K562 (cell line): Measurements from ENCODE around the gene ITPR3. TPM values are rescaled to one million over a fixed set of nuclear protein-coding genes. Genes with fewer than 3 reads are reported as not detected.

Experiments
- KLF1 ChIP-seq: fragments of 450-650 bp; IDR thresholded peaks from 2 replicates; pipeline ENCODE4 v1.6.1; 2016; ENCODE audit warnings: missing genetic modification characterization, missing compliant biosample characterization
- POLR2H ChIP-seq: IDR thresholded peaks from 2 replicates; pipeline ENCODE4 v1.6.1; 2016; ENCODE audit warnings: missing genetic modification characterization, low read depth, mild to moderate bottlenecking, control low read depth, missing compliant biosample characterization, moderate library complexity
- ZBTB40 ChIP-seq, 2 experiments: fragments of 450-650 bp in 1 of 2; sonication (generic) in 1 of 2; formaldehyde crosslinking in 1 of 2; IDR thresholded peaks; 2 replicates each; pipeline versions ENCODE4 v1.7.1 to v1.9.0; 2016 to 2022; ENCODE audit warnings: inconsistent platforms in 1 of 2, mild to moderate bottlenecking in 1 of 2, missing genetic modification reagents in 1 of 2
- ZNF696 ChIP-seq: fragments of 250-450 bp; sonication (Bioruptor Pico); conservative IDR thresholded peaks from 2 replicates; pipeline ENCODE4 v1.4.0; 2020; ENCODE audit warnings: mild to moderate bottlenecking, moderate library complexity
- ZNF76 ChIP-seq: fragments of 250-450 bp; sonication (Bioruptor Pico); IDR thresholded peaks from 2 replicates; pipeline ENCODE4 v1.4.0; 2020; ENCODE audit warnings: mild to moderate bottlenecking, moderate library complexity, borderline replicate concordance
- polyA plus RNA-seq, 8 experiments: library from polyadenylated mRNA; depleted of rRNA in 4 of 8; stranded (reverse) in 5 of 8; unstranded in 3 of 8; fragments of >200 nt; fragmentation: Nextera tagmentation in 2 of 8; fragmentation: Illumina TruSeq in 1 of 8; extraction: Ambion mirVana in 2 of 8; extraction: Trizol in 1 of 8; gene quantifications; 2 replicates each; pipeline versions ENCODE4 v1.2.1 to v1.2.3, GENCODE V29; 2011 to 2014; ENCODE audit warnings: inconsistent platforms in 1 of 8, missing spikeins in 1 of 8
- total RNA-seq, 7 experiments: library from RNA; depleted of rRNA in 6 of 7; stranded (reverse); fragments of >200 nt in 6 of 7; fragmentation: Illumina TruSeq in 2 of 7; extraction: Trizol in 2 of 7; gene quantifications; 2 replicates each; pipeline versions ENCODE4 v1.2.1 to v1.2.3, GENCODE V29; 2011 to 2021; ENCODE audit warnings: low replicate concordance in 1 of 7
- TF ChIP-seq, protein P1 (sequence below): fragments of 250-450 bp; sonication (Bioruptor Pico); IDR thresholded peaks from 2 replicates; pipeline ENCODE4 v1.5.0; 2022; ENCODE audit warnings: mild to moderate bottlenecking
- TF ChIP-seq, protein P2 (sequence below): fragments of 250-450 bp; sonication (Bioruptor Pico); IDR thresholded peaks from 2 replicates; pipeline ENCODE4 v1.9.0; 2021; ENCODE audit warnings: mild to moderate bottlenecking

The ITPR3 gene
- total and polyA plus RNA-seq, 9 of the 15 experiments (the other 6 are each of a cell fraction or from before 2014, with no cell fraction given) = 0.39 to 35.7 (median 13.2) TPM

GRCh38 chr6:33711140-33712129 lies 90.3 kb downstream of the ITPR3 start, which contains the start of gene UQCC2 (continued):
- TF ChIP-seq ZBTB40 (IDR thresholded peaks at IDR 0.05) (peak; percentile 29; the same call in 1 of the 2 replicates), ZBTB40 (CRISPR knock-in tag; IDR thresholded peaks at IDR 0.05) (no peak), KLF1 (tag) (no peak), POLR2H (peak; percentile 95), ZNF76 (CRISPR knock-in tag) (no peak), ZNF696 (CRISPR knock-in tag) (no peak)
- TF ChIP-seq, protein P1, sequence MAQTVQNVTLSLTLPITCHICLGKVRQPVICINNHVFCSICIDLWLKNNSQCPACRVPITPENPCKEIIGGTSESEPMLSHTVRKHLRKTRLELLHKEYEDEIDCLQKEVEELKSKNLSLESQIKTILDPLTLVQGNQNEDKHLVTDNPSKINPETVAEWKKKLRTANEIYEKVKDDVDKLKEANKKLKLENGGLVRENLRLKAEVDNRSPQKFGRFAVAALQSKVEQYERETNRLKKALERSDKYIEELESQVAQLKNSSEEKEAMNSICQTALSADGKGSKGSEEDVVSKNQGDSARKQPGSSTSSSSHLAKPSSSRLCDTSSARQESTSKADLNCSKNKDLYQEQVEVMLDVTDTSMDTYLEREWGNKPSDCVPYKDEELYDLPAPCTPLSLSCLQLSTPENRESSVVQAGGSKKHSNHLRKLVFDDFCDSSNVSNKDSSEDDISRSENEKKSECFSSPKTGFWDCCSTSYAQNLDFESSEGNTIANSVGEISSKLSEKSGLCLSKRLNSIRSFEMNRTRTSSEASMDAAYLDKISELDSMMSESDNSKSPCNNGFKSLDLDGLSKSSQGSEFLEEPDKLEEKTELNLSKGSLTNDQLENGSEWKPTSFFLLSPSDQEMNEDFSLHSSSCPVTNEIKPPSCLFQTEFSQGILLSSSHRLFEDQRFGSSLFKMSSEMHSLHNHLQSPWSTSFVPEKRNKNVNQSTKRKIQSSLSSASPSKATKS (CRISPR knock-in tag) = no peak
- TF ChIP-seq, protein P2, sequence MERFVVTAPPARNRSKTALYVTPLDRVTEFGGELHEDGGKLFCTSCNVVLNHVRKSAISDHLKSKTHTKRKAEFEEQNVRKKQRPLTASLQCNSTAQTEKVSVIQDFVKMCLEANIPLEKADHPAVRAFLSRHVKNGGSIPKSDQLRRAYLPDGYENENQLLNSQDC (CRISPR knock-in tag) = no peak
